NCI-H128 (cell line): ENCODE data around the gene CBX1.
"Not testable (repeated sequence)": the region's sequence is repeated elsewhere in the genome, so short reads cannot be mapped to it uniquely, and the experiment has no call there.

Source experiments
- DNase-seq: peaks from one replicate; lab custom pipeline; 2025; ENCODE audit not compliant: unreplicated experiment; lab: John Stamatoyannopoulos, UW

Gene CBX1

GRCh38 chr17:48123776-48124388 lies 22.6 kb upstream of the CBX1 start:
- no peak for DNase-seq

GRCh38 chr17:48123111-48123510 lies 21.8 kb upstream of the CBX1 start:
- DNase-seq, result no peak

- DNase-seq, result no peak
Measured at GRCh38 chr17:48122665-48123045, 21.4 kb upstream of the CBX1 start.

GRCh38 chr17:48121923-48122664 lies 20.8 kb upstream of the CBX1 start:
- no peak for DNase-seq

GRCh38 chr17:48113201-48113676 lies 12.0 kb upstream of the CBX1 start:
- DNase-seq, result no peak

GRCh38 chr17:48111937-48112241 lies 10.6 kb upstream of the CBX1 start:
- DNase-seq, result no peak

- no peak for DNase-seq
Measured at GRCh38 chr17:48110761-48111160, 9.5 kb upstream of the CBX1 start.

- DNase-seq, result peak; percentile 63
Measured at GRCh38 chr17:48107137-48108055, 6.1 kb upstream of the CBX1 start, which contains the start of gene SNX11. Gene SNX11, plus strand, starts transcription at chr17:48107766. Its CDS starts 4,278 bp downstream, at chr17:48112044.

GRCh38 chr17:48106802-48107136 lies 5.5 kb upstream of the CBX1 start:
- DNase-seq, result no peak

GRCh38 chr17:48104440-48104839 lies 3.2 kb upstream of the CBX1 start:
- no peak for DNase-seq

GRCh38 chr17:48102798-48103715 lies 1.8 kb upstream of the CBX1 start:
- DNase-seq, result no peak

GRCh38 chr17:48102043-48102750 lies 919 bp upstream of the CBX1 start:
- DNase-seq, result no peak

- no peak for DNase-seq
Measured at GRCh38 chr17:48100591-48101011, 677 bp downstream of the CBX1 start.

GRCh38 chr17:48100160-48100559 lies 1.1 kb downstream of the CBX1 start:
- no peak for DNase-seq

GRCh38 chr17:48095611-48096010 lies 5.7 kb downstream of the CBX1 start:
- no peak for DNase-seq

GRCh38 chr17:48093341-48094045 lies 7.8 kb downstream of the CBX1 start:
- no peak for DNase-seq

GRCh38 chr17:48084932-48085331 lies 16.3 kb downstream of the CBX1 start:
- DNase-seq, result no peak

- DNase-seq, result no peak
Measured at GRCh38 chr17:48081858-48082257, 19.4 kb downstream of the CBX1 start.

GRCh38 chr17:48077152-48077551 lies 24.1 kb downstream of the CBX1 start:
- not testable (repeated sequence) for DNase-seq
